Muscle layer of duodenum (tissue), 2 donors: ENCODE data around the gene HSPB9.

Source experiments
- H3K27ac ChIP-seq: one replicate; pipeline ENCODE4 v1.7.0; 2013; ENCODE audit warnings: mild to moderate bottlenecking, low read length
- H3K27me3 ChIP-seq: one replicate; pipeline ENCODE4 v1.7.0; 2013; ENCODE audit warnings: low read depth, mild to moderate bottlenecking, control low read depth, low read length
- H3K36me3 ChIP-seq, 2 donors: one replicate each; pipeline ENCODE4 v1.7.0; 2013; ENCODE audit warnings: low read length in 2 of 2, control low read depth in 1 of 2, mild to moderate bottlenecking in 1 of 2; ENCODE audit not compliant: insufficient read depth in 2 of 2, control insufficient read depth in 1 of 2
- H3K4me1 ChIP-seq, 2 donors: one replicate each; pipeline ENCODE4 v1.7.0; 2013; ENCODE audit warnings: low read length in 2 of 2, mild to moderate bottlenecking in 2 of 2, control low read depth in 1 of 2, moderate library complexity in 1 of 2; ENCODE audit not compliant: insufficient read depth in 2 of 2, control insufficient read depth in 1 of 2
- H3K4me3 ChIP-seq, 2 donors: one replicate each; pipeline ENCODE4 v1.7.0; 2013; ENCODE audit warnings: low read length in 2 of 2, low read depth in 1 of 2, mild to moderate bottlenecking in 1 of 2
- H3K9me3 ChIP-seq, 2 donors: one replicate each; pipeline ENCODE4 v1.7.0; 2013; ENCODE audit warnings: low read length in 2 of 2, control low read depth in 1 of 2, mild to moderate bottlenecking in 1 of 2; ENCODE audit not compliant: control insufficient read depth in 1 of 2
- donor health status: healthy.

The HSPB9 gene, protein sequence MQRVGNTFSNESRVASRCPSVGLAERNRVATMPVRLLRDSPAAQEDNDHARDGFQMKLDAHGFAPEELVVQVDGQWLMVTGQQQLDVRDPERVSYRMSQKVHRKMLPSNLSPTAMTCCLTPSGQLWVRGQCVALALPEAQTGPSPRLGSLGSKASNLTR

GRCh38 chr17:42122371-42123303 is at the start of gene HSPB9:
HSPB9 (plus strand) TSS chr17:42122804; CDS start chr17:42122851, 47 bp downstream.
- Histone ChIP-seq H3K36me3 (peaks cover 16 to 39% of the 10 kb centered on the region in 2 donors), H3K4me3 (peak within 1 kb of the TSS; percentile 16 to 73), H3K27ac (no peak within 1 kb of the TSS), H3K27me3 (no peaks in the 10 kb centered on the region), H3K4me1 (peaks cover 3 to 21% of the 10 kb centered on the region in 2 donors), H3K9me3 (no peaks in the 10 kb centered on the region)

DNA sequence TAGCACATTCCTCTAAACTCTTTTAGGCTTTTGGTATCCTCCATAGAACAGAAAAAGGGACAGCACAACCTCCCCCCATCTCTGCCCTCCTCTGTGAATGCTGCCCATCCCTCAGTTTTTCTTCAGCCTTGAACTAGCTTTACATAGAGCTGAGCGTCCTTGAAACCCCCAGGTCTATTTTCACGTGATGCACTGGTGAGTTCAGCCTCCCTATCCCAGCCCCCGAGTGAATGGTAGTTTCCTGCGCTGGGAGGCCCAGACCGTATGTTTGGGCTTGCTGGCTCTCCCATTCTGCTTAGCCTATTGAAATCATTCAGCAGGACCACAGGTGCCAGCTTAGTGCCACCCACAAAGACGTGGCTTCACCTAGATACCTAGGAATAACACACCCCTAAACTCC is 46.8 kb upstream of the HSPB9 start:
- Histone ChIP-seq H3K4me3 (no peak overlapping the region), H3K4me1 (peaks cover 0 to 17% of the 10 kb centered on the region in 2 donors), H3K27me3 (peaks cover 17% of the 10 kb centered on the region), H3K36me3 (no peaks in the 10 kb centered on the region), H3K27ac (no peak overlapping the region), H3K9me3 (no peaks in the 10 kb centered on the region)

GRCh38 chr17:42076797-42077559 is 45.6 kb upstream of the HSPB9 start:
- Histone ChIP-seq H3K9me3 (no peaks in the 10 kb centered on the region), H3K4me3 (no peak overlapping the region), H3K4me1 (peaks cover 0 to 10% of the 10 kb centered on the region in 2 donors), H3K27me3 (peaks cover 9% of the 10 kb centered on the region), H3K27ac (no peak overlapping the region), H3K36me3 (no peaks in the 10 kb centered on the region)

- no peaks in the 10 kb centered on the region for H3K36me3 ChIP-seq
- no peak overlapping the region for H3K4me3 ChIP-seq
- H3K27ac ChIP-seq = no peak overlapping the region
- no peaks in the 10 kb centered on the region for H3K9me3 ChIP-seq
- peaks cover 0 to 3% of the 10 kb centered on the region in 2 donors for H3K4me1 ChIP-seq
- H3K27me3 ChIP-seq = peaks cover 2% of the 10 kb centered on the region
Measured at GRCh38 chr17:42077755-42078154, 44.8 kb upstream of the HSPB9 start.

DNA sequence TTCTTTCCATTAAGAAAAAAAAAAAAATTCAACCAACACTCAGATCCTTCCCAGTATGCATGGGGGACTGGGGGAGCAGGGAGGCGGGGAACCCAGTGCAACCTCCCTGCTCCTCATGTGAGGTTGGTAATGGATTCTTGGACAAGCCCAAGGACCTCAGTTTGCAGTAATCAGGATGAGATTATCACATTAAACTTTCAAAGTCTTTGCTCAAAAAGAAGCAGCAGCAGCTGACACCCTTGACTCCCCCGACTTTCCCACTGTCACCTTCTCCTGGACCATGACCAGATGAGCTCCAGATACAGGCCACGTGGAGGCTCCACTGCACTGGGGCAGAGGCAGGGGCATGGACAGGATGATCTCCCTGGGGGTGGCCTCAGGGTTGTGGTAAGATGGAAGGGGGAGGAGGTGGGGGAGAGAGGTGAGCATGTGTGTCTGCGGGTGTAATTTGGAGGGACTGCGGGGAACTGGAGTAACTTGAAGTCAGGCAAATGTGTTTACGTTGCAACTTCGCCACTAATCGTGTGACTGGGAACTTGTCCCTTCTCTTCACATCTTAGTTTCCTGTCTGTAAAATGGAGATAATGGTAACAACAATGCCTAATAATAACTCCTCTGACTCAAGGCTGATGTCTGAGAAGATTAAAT is 44.1 kb upstream of the HSPB9 start:
- Histone ChIP-seq H3K9me3 (no peaks in the 10 kb centered on the region), H3K36me3 (no peaks in the 10 kb centered on the region), H3K4me3 (no peak overlapping the region), H3K27ac (no peak overlapping the region), H3K4me1 (no peaks in the 10 kb centered on the region), H3K27me3 (no peaks in the 10 kb centered on the region)

DNA sequence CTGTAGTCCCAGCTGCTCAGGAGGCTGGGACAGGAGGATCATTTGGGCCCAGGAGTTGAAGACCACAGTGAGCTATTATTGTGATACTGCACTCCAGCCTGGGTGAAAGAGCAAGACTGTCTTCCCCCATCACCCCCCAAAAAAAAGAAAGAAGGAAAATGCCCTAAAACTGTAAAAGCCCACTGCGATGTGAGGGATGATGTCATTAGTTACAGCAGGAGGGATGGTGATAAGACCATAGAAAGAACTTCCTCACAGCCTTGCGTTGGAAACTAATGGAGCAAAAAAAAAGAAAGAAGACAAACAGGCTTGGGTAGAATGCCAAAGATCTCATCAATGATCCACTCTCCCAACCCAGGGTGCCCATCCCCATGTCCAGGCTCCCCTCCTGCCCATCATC is 43.1 kb upstream of the HSPB9 start:
- H3K27me3 ChIP-seq = no peaks in the 10 kb centered on the region
- no peaks in the 10 kb centered on the region for H3K9me3 ChIP-seq
- no peak overlapping the region for H3K27ac ChIP-seq
- no peaks in the 10 kb centered on the region for H3K36me3 ChIP-seq
- no peak overlapping the region for H3K4me3 ChIP-seq
- H3K4me1 ChIP-seq = no peaks in the 10 kb centered on the region

GRCh38 chr17:42081516-42082129 is 41.0 kb upstream of the HSPB9 start:
- Histone ChIP-seq H3K4me1 (no peaks in the 10 kb centered on the region), H3K27ac (no peak overlapping the region), H3K36me3 (no peaks in the 10 kb centered on the region), H3K9me3 (no peaks in the 10 kb centered on the region), H3K4me3 (no peak overlapping the region), H3K27me3 (no peaks in the 10 kb centered on the region)

GRCh38 chr17:42087042-42087701 is 35.4 kb upstream of the HSPB9 start:
- H3K27ac ChIP-seq = no peak overlapping the region
- no peaks in the 10 kb centered on the region for H3K9me3 ChIP-seq
- H3K4me1 ChIP-seq = no peaks in the 10 kb centered on the region
- H3K4me3 ChIP-seq = no peak overlapping the region
- H3K27me3 ChIP-seq = peaks cover 5% of the 10 kb centered on the region
- H3K36me3 ChIP-seq = no peaks in the 10 kb centered on the region

DNA sequence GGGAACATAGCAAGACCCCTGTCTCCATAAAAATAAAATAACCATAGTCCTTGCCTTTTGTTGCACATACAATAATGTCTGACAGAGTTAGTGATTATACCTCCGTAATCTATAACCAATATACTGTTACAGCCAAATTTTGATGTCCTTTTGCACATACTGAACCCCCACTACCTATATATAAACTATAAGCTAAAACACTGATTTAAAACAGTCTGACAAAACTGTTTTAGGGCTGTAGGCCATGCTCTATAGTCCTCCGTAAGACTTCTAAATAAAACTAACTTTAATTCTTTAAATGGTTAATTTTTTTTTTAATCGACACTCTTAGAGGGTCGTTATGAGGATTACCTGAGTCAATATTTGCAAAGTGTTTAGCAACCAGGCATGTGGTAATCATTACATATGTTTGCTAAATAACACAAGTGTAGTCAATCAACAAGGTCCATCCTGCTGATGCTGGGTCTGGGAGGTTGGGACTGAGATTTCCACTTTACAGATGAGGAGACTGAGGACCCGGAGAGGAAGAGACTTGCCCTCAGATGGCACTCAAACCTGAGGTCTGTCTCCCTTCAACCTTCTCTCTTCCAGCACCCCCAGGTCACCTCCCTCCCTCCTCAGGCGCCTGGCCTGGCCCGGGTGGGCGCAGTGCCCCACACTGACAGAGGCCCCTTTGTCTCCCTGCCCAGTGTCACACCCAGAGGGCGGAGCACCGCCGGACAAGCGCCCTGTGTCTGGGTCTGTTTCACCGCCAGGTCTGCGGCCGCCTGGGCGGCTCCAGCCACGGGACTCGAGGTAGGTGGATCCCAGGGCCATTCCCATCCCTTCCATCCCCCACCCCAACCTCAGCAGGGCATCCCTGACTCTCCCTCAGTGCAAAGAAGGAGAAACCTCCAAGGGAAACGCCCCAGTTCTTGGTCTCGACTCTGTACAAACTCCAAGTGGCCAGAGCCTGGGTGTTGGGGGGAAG is 34.6 kb upstream of the HSPB9 start:
- Histone ChIP-seq H3K4me3 (no peak overlapping the region), H3K27ac (no peak overlapping the region), H3K4me1 (no peaks in the 10 kb centered on the region), H3K27me3 (peaks cover 5% of the 10 kb centered on the region), H3K36me3 (no peaks in the 10 kb centered on the region), H3K9me3 (no peaks in the 10 kb centered on the region)
